ENCODE measurements around the gene CRYBA4.
A peak's percentile ranks its signal among the peaks of the same experiment; 100 is the strongest.

The CRYBA4 gene

DNA sequence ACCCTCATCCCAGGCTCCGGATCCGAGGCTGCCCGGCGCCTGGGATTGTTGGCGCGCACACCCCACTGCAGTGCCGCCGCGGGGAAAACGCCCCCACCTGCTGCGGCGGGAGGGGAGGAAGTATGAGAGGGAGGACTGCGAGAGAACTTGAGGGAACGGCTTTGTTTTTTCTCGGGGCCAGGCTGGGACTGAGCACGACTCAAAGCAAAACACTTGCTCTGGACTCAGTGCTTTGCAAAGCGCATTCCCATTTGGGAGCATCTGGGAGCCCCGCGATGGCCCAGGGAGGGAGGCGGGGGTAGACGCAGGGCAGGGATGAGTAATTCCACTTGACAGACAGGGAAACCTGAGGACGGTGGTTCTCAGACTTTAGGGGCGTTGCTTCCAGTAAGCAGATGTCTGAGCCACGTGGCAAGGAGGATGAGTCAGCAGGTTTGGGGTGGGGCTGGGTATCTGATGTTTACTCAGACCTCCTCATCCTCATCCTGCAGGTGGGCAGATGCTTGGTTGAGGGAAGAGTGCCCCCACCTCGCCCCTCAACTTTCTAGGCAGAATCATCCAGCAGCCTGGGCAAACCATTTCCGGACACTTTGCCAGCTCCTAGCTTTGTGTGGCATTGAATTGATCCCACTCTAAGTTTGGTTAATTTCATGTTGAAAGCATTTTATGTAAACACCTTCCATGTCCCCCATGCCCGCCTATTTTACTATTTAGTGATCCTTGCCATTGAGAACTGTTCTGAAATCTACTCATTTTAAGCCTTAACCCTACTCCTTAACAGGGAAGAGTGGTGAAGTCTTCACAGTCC, 37.1 kb downstream of the CRYBA4 start:
- H3K4me3 ChIP-seq (ENCODE audit: low read depth, low read length): peak overlapping the region; percentile 16
- peak; percentile 89 for DNase-seq (ENCODE audit: low read depth, low spot score)
- TF ChIP-seq, protein P1, sequence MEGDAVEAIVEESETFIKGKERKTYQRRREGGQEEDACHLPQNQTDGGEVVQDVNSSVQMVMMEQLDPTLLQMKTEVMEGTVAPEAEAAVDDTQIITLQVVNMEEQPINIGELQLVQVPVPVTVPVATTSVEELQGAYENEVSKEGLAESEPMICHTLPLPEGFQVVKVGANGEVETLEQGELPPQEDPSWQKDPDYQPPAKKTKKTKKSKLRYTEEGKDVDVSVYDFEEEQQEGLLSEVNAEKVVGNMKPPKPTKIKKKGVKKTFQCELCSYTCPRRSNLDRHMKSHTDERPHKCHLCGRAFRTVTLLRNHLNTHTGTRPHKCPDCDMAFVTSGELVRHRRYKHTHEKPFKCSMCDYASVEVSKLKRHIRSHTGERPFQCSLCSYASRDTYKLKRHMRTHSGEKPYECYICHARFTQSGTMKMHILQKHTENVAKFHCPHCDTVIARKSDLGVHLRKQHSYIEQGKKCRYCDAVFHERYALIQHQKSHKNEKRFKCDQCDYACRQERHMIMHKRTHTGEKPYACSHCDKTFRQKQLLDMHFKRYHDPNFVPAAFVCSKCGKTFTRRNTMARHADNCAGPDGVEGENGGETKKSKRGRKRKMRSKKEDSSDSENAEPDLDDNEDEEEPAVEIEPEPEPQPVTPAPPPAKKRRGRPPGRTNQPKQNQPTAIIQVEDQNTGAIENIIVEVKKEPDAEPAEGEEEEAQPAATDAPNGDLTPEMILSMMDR (IDR thresholded peaks at IDR 0.05; ENCODE audit: low read depth, low read length): no peak
- in situ Hi-C loops (cut with HindIII; ENCODE audit: low sequenced_read_pairs): no loop called here

DNA sequence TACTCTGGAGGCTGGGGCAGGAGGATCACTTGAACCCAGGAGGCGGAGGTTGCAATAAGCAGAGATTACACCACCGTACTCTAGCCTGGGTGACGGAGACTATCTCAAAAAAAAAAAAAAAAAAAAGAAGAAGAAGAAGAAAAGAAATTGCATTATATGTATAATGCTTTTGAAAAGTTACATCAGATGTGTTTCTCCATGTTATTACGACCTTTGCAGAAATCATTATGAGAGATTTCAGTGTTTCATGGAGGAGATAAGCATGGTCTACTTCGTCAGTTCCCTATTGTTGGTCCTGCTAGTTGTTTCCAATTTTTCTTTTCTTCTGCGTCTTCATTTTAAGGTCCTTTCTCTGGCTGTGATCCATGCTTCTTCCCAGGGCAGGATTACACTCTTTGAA, 38.6 kb downstream of the CRYBA4 start:
- DNase-seq (ENCODE audit: low read depth, low spot score): no peak
- H3K4me3 ChIP-seq (ENCODE audit: low read depth, low read length): no peak overlapping the region
- TF ChIP-seq, protein P1 (IDR thresholded peaks at IDR 0.05; ENCODE audit: low read depth, low read length): no peak
- in situ Hi-C loops (cut with HindIII; ENCODE audit: low sequenced_read_pairs): no loop called here

DNA sequence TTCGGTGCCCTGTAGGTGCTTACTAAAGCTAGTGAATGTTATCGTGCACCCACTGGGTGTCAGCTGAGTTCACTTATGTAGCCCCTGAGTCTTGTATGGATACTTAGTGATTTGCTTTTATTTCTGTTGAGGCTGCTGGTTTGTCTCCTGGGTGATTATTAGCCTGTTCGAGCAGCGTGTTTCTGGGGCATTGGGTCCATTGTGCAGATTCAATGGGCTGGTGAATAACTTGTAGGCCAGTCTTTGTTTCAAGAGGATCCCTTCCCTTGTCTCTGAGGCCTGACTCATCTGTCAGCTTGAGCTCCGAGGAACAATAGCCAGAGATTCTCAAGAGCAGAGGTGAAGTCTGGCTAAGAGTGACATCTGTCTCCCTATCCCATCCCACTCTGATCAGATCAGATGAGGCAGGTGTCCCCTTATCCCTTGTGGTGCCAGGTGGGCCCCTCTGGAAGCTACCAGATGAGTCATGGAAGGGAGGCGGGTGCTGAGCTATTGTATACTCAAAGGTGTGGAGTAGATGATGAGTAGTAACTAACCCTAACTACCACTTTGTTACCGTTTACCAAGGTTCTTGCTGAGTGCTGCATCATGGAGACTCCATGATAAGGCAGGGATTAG, 39.3 kb downstream of the CRYBA4 start:
- in situ Hi-C loops (cut with HindIII; ENCODE audit: low sequenced_read_pairs): no loop called here
- TF ChIP-seq, protein P1 (IDR thresholded peaks at IDR 0.05; ENCODE audit: low read depth, low read length): no peak
- DNase-seq (ENCODE audit: low read depth, low spot score): no peak
- H3K4me3 ChIP-seq (ENCODE audit: low read depth, low read length): no peak overlapping the region

DNA sequence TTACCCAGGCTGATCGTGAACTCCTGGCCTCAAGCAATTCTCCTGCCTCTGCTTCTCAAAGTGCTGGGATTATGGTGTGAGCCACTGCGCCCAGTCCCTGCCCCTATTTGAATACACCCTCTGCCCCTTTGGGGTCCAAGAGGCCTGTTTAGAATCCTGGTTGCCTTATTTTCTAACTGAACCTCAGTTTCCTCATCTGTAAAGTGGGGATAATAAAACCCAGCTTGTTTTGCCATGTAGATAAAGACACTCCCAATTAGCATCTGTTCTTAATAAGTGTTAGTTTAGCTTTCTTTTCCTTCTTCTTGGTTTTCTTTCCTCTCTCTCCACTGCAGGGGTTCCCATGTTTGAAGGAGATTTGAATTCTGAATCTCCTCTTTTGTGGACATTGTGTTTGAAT, 40.4 kb downstream of the CRYBA4 start:
- DNase-seq (ENCODE audit: low read depth, low spot score): no peak
- TF ChIP-seq, protein P1 (IDR thresholded peaks at IDR 0.05; ENCODE audit: low read depth, low read length): no peak
- in situ Hi-C loops (cut with HindIII; ENCODE audit: low sequenced_read_pairs): no loop called here

DNA sequence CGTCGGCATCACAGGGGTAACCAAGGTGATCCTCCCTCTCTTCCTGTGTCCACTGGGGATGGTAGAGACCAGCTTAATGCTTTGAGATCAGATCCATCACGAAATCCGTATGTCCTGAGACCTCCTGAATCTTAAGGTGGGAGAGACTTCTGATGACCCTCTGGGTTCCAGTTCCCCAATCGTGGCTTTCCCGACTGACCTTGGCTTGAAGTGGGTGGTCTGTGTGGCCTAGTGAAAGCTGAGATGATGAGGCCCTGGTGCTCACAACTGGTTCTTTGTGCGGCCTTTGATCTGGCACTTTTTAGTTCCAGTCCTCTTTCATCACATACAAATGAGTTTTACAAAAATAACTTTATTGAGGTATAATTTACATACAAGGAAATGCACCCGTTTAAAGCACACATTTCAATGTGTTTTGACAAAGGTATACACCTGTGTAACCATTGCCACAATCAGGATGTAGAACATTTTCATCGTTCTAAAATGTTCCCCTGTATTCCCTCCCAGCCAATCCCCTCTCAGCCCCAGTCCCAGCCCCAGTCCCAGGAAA, 41.7 kb downstream of the CRYBA4 start:
- H3K4me3 ChIP-seq (ENCODE audit: low read depth, low read length): no peak overlapping the region
- DNase-seq (ENCODE audit: low read depth, low spot score): no peak
- in situ Hi-C loops (cut with HindIII; ENCODE audit: low sequenced_read_pairs): no loop called here
- TF ChIP-seq, protein P1 (IDR thresholded peaks at IDR 0.05; ENCODE audit: low read depth, low read length): no peak

More for the DNA sequence above, 40.4 kb downstream of the CRYBA4 start:
- H3K4me3 ChIP-seq (ENCODE audit: low read depth, low read length): no peak overlapping the region

DNA sequence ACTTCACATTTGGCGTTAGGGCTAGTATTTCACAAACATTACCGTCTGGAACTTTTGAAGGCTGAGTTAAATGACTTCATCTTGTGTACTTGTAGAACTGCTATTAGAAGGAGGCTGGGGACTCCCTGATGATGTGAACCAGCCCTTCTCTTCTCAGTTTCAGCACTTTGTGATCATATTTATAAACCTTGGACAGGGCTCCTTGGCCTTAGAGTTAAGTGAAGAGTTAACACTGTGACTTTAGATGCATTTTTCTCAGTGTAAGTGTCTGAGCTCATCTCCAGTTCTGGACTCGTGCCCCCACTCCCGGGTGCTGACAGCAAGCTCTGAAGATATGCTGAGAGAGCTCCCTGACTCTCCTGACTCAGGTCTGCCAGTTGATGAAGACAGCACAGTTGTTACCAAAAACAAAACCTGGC, 44.1 kb downstream of the CRYBA4 start:
- in situ Hi-C loops (cut with HindIII; ENCODE audit: low sequenced_read_pairs): no loop called here
- DNase-seq (ENCODE audit: low read depth, low spot score): peak; percentile 20

More for the DNA sequence above, 44.1 kb downstream of the CRYBA4 start:
- TF ChIP-seq, protein P1 (IDR thresholded peaks at IDR 0.05; ENCODE audit: low read depth, low read length): no peak
- H3K4me3 ChIP-seq (ENCODE audit: low read depth, low read length): no peak overlapping the region

Data from astrocyte of the spinal cord (primary cell).